Kidney capillary endothelial cell (primary cell): ENCODE results near the gene CNPY1.

ENCODE experiments used
- DNase-seq: peaks from one replicate; pipeline ENCODE4 v3.0.0-alpha.2; 2018; ENCODE audit warnings: low spot score

CNPY1 gene

GRCh38 chr7:155488483-155489127 is 57.8 kb downstream of the CNPY1 start:
- no peak for DNase-seq

- no peak for DNase-seq
Observed at GRCh38 chr7:155487509-155488482, 58.6 kb downstream of the CNPY1 start.

- no peak for DNase-seq
Observed at GRCh38 chr7:155486783-155487508, 59.4 kb downstream of the CNPY1 start.

- no peak for DNase-seq
Observed at GRCh38 chr7:155484483-155485399, 61.6 kb downstream of the CNPY1 start.

- no peak for DNase-seq
Observed at GRCh38 chr7:155483868-155484325, 62.5 kb downstream of the CNPY1 start.

GRCh38 chr7:155483245-155483644 is 63.1 kb downstream of the CNPY1 start:
- no peak for DNase-seq

- no peak for DNase-seq
Observed at GRCh38 chr7:155482511-155483183, 63.7 kb downstream of the CNPY1 start.

- no peak for DNase-seq
Observed at GRCh38 chr7:155481764-155482163, 64.6 kb downstream of the CNPY1 start.

GRCh38 chr7:155477476-155477875 is 68.9 kb downstream of the CNPY1 start:
- no peak for DNase-seq

GRCh38 chr7:155471718-155472117 is 74.6 kb downstream of the CNPY1 start:
- no peak for DNase-seq

GRCh38 chr7:155470686-155471638 is 75.4 kb downstream of the CNPY1 start:
- DNase-seq = peak; percentile 85

GRCh38 chr7:155470186-155470487 is 76.2 kb downstream of the CNPY1 start:
- DNase-seq = no peak

- no peak for DNase-seq
Observed at GRCh38 chr7:155469311-155470185, 76.8 kb downstream of the CNPY1 start.

GRCh38 chr7:155468785-155469148 is 77.6 kb downstream of the CNPY1 start:
- DNase-seq = no peak

GRCh38 chr7:155467846-155468784 is 78.2 kb downstream of the CNPY1 start:
- DNase-seq = no peak

- DNase-seq = no peak
Observed at GRCh38 chr7:155466814-155467733, 79.3 kb downstream of the CNPY1 start.
